HG03039 (cell line): ENCODE data around the gene S100A13.
"Not testable (repeated sequence)": the region's sequence is repeated elsewhere in the genome, so short reads cannot be mapped to it uniquely, and the experiment has no call there.

Source experiments
- ATAC-seq: cut with Tn5 transposase; IDR thresholded peaks from one replicate; pipeline ENCODE4 v1.9.1; 2021; ENCODE audit warnings: mild to moderate bottlenecking, moderate library complexity; ENCODE audit not compliant: unreplicated experiment

S100A13 gene

GRCh38 chr1:153575497-153575896, 51.8 kb downstream of the S100A13 start:
- ATAC-seq, result not testable (repeated sequence)

GRCh38 chr1:153575081-153575491, 52.2 kb downstream of the S100A13 start:
- ATAC-seq, result not testable (repeated sequence)

DNA sequence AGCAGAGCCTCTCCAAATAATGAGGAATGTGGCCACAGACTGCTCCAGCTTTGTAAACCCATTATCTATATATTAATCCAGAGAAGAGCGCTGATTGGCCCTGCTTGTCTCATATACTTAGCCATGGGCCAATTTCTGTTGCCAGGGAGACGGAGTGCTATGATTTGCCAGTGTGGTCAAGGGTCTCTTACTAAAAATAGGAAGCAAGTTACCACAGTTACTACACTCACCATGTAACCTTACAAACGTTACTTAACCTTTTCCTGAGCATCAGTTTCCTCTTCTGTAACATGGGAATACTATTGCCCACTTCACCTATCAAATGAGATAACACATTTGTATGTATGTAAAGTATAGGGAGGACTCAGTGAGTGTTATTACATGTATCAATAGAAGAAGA, 54.0 kb downstream of the S100A13 start:
- no peak for ATAC-seq

- peak; percentile 69 for ATAC-seq
Measured at GRCh38 chr1:153572569-153573015, 54.7 kb downstream of the S100A13 start.

- ATAC-seq, result no peak
Measured at GRCh38 chr1:153571706-153572105, 55.6 kb downstream of the S100A13 start.

DNA sequence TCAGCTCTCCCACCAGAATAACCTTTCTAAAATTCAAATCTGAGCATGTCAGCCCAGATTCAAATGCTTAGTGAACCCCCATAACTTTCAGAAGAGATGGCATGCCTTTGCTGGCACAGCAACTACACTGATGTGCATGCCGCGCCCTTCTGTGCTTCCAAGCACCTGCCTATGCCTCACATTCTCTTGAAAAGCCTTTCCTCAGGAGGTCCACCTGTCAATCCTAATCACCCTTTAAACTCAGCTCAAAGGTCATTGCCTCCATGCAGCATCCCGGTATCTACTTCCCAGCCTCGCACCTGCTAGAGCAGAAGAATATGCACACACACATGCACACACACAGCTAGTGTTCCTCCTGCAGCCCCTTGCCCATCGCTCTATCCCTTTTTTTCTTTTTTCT, 56.4 kb downstream of the S100A13 start:
- no peak for ATAC-seq

- no peak for ATAC-seq
Measured at GRCh38 chr1:153569465-153569864, 57.8 kb downstream of the S100A13 start.
